Measurements from ENCODE around the gene BTBD16.

DNA sequence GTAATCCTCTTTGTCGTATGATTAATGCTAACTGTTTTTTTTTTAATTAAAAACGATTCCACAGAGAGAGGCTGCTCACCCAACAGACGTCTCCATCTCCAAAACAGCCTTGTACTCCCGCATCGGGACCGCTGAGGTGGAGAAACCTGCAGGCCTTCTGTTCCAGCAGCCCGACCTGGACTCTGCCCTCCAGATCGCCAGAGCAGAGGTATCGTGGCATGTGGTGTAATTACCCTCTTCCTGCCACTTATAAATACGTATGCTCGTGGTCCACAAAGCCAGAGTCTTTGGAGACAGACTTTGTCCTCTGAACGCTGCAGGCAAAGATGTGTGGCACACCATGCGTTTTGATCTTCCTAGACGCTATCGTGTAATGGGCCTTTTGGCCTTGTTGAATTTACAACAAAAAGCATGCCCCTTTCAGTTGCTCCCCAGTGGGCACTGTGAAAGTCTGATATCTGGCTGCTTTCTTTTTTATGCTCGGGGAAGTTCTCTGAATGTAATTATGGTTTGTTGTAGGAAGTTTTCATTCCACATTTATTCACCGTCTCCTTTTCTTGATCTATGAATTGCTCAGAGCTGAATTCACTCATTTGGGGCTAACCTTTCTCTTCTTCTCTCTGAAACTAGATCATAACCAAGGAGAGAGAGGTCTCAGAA, 33.6 kb upstream of the BTBD16 start:
- TF ChIP-seq, protein P1, sequence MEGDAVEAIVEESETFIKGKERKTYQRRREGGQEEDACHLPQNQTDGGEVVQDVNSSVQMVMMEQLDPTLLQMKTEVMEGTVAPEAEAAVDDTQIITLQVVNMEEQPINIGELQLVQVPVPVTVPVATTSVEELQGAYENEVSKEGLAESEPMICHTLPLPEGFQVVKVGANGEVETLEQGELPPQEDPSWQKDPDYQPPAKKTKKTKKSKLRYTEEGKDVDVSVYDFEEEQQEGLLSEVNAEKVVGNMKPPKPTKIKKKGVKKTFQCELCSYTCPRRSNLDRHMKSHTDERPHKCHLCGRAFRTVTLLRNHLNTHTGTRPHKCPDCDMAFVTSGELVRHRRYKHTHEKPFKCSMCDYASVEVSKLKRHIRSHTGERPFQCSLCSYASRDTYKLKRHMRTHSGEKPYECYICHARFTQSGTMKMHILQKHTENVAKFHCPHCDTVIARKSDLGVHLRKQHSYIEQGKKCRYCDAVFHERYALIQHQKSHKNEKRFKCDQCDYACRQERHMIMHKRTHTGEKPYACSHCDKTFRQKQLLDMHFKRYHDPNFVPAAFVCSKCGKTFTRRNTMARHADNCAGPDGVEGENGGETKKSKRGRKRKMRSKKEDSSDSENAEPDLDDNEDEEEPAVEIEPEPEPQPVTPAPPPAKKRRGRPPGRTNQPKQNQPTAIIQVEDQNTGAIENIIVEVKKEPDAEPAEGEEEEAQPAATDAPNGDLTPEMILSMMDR (IDR thresholded peaks at IDR 0.05; ENCODE audit: low read depth, low read length) = no peak
- no peak for TF ChIP-seq EZH2phosphoT487 (IDR thresholded peaks at IDR 0.05; ENCODE audit: low read depth)

Data from OCI-LY3 (cell line).